Myocyte (in vitro differentiated cells): ENCODE data around the gene UBAP1. TPM values are rescaled to one million over a fixed set of nuclear protein-coding genes. Genes with fewer than 3 reads are reported as not detected.
"Not testable (repeated sequence)": the region's sequence is repeated elsewhere in the genome, so short reads cannot be mapped to it uniquely, and the experiment has no call there.

Experiments used
- DNase-seq: peaks from one replicate; pipeline ENCODE4 v3.0.0-alpha.2; 2012; ENCODE audit warnings: low read depth
- polyA plus RNA-seq: library from polyadenylated mRNA; unstranded; fragments of >200 nt; gene quantifications from one replicate; pipeline ENCODE4 v1.2.1, GENCODE V29; 2012; ENCODE audit warnings: missing spikeins
- total RNA-seq: library from RNA; depleted of rRNA; stranded (reverse); fragments of >200 nt; gene quantifications from 2 replicates; pipeline ENCODE4 v1.2.3, GENCODE V29; 2014

The UBAP1 gene
- 28.6 and 30.5 TPM in 2 replicates for total RNA-seq
- polyA plus RNA-seq, result 54.7 TPM

DNA sequence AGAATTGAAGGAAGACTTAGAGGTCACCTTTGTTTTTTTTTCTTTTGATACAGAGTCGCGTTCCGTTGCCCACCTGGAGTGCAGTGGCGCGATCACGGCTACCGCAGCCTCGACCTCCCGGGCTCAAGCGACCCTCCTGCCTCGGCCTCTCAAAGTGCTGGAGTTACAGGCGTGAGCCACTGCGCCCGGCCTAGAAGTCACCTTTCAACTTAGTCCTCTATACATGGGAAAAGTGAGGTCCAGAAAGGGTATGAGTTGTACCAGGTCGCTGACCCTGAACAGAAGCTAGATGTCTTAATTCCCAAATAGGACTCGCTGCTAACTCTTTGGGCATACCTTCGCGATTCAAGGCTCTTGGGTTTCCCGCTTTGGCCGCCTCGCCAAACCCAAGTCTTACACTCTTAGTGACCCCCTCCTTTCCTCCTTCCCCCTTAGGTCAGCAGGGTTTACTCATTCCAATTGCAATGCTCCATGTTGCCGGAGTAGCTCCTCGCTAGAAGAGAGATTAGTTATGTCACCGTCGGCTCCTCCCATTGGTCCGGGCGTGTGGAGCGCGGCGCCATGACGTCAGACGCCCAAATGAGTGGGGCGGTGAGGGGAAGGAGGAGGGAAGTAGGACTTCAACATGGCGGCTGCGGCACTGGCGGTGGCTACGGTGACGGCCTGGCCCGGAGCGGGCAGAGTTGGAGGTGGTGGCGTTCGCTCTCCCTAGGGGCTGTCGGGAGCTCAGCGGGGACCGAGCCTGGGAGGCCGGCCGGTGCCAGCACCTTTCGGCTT is at the start of gene UBAP1:
Gene UBAP1, plus strand, starts transcription at position 608 of the 777 bp plus-strand sequence. CDS start 41,872 bp downstream, outside the sequence.
- peak; percentile 98 for DNase-seq

DNA sequence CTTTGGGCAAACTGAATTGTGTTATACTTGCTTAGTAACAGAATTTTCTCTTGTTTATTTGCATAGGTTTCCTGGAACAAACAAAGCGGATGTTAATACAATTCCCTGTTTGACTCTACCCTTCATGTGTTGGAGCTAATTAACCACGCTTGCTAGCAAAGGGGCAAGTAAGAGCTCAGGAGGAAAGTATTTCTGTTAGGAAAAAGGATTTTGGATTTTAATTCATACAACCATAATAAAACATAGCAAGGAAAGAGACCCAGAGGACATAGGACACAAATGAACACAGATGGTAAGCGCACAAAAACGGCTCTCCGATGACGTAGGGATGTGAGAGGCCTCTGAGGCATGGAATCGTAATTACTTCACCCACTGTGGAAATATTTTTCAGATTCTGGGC is 47.3 kb upstream of the UBAP1 start:
- no peak for DNase-seq

DNA sequence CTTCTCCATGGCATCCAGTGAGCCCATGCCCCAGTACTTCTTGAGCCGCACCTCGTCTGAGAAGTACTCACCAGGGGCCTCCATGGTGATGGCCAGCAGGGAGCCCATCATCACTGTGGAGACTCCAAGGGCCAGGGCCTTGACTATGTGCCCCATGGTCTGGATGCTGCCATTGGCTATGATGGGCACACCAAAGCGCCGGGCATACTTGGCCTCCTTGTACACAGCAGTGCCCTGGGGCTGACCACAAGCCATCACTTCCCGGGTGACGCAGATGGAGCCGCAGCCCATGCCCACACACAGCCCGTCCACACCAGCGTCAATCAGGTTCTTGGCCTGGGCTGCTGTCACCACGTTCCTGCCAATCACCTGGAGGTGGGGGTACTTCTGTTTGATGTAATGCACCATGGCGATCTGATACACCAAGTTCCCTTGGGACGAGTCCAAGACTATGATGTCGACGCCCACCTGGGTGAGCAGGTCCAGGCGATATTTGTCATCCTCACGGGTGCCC is 45.4 kb upstream of the UBAP1 start:
- DNase-seq, result no peak

- DNase-seq, result no peak
Observed at GRCh38 chr9:34134521-34134920, 44.3 kb upstream of the UBAP1 start.

- DNase-seq, result not testable (repeated sequence)
Observed at GRCh38 chr9:34138644-34139043, 40.2 kb upstream of the UBAP1 start.

- DNase-seq, result peak; percentile 86
Observed at GRCh38 chr9:34139477-34140146, 39.2 kb upstream of the UBAP1 start.

DNA sequence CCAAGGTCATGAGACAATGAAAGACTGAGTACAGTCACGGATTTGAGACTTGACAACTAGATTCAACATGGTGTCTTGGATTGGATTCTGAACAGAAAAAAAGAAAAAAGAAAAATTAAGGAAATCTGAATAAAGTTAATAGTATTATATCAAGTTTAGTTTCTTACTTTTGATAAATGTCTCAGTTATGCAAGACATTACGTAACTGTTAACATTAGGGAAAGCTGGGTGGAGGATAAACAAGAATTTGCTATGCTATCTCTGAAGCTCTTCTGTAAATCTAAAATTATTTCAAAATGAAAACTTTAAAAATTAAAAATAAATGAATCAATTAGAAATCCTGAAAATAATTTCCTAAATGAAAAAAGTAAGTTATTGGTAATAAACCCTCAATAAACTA is 38.0 kb upstream of the UBAP1 start:
- DNase-seq, result no peak

DNA sequence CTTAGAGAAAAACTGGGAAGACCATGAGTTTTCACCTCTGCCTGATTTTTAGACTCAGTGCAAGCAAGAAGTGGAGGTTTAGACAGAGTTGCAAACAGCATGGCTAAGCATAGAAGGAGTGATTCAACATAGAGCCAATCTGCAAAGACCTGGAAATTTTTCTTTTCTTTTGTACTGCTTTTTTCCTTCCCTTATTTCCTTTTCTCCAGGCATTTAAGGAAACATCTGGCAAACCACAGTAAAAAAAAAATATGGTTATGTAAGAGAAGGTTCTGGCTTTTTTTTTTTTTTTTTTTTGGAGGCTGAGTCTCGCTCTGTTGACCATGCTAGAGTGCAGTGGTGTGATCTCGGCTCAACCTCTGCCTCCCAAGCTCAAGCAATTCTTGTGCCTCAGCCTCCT is 35.7 kb upstream of the UBAP1 start:
- DNase-seq, result no peak

GRCh38 chr9:34145165-34145564 is 33.7 kb upstream of the UBAP1 start:
- no peak for DNase-seq

- no peak for DNase-seq
Observed at GRCh38 chr9:34151398-34151797, 27.4 kb upstream of the UBAP1 start.

DNA sequence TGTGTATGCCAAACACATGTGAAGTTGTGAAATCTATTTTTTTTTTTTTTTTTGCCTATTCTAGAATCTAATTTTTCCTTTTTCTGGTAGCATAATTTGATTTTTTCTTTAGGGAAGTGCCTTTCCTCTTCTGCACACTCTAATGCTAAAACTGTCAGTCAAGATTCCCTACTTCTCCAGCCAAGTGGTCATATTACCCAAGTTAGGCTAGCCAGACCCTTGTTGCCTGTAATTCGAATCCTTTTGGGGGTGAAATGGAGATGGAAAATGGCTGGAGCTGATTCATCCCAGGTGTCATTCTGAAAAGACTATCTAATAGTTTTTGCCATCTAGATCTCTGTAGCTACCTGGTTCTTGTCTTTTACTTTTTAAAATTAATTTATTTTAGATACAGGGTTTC is 24.8 kb upstream of the UBAP1 start:
- no peak for DNase-seq

GRCh38 chr9:34157318-34157717 is 21.5 kb upstream of the UBAP1 start:
- DNase-seq, result no peak

DNA sequence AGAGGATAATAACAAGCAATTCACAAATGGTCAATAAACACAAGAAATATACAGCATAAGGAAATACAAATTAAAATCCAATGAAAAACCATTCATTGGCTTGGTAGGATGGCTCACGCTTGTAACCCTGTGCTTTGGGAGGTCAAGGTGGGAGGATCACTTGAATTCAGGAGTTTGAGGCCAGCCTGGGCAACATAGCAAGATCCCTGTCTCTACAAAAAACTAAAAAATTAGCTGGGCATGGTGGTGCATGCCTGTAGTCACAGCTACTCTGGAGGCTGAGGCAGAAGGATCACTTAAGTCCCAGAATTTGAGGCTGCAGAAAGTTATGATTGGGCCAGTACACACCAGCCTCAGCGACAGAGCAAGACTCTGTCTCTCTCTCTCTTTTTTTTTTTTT is 20.9 kb upstream of the UBAP1 start:
- no peak for DNase-seq

DNA sequence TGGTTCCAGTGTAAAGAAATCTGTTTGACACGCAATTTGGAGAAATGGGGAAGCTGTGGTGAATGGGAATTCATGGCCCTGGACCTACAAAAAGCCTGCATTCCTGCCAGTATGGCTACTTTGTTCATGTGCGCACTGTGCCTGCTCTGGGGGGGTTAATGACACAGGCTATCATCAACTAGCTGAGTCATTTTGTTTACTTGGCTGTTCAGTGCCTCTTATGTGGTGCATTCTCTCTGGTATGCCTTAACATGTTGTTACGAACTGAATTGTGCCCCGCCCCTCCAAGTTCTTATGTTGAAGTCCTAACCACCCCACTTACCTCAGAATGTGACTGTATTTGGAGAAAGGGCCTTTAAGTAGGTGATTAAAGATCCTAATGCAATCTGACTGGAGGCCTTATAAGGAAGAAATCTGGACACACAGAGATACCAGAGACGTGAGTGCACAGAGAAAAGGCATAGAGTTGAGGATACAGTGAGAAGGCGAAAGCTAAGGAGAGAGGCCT is 20.4 kb upstream of the UBAP1 start:
- no peak for DNase-seq

DNA sequence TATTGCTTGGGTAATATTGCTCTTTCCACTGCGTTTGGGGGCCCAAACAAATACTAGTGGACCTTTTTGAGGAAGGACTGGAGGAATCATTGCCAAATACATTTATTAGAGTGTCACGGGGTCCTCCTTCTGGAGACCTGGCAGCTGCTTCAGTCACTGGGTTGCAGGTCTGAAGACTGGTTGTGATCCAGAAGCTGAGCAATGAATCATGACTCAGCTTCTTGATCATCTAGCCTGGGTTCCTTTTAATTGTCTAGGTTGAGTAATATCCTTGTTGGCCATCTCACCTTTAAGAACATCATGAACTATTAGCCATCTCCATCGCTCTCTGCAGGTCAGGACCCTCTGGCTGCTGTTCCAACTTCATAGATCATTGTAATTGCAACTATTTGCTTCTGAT is 15.4 kb upstream of the UBAP1 start:
- no peak for DNase-seq

DNA sequence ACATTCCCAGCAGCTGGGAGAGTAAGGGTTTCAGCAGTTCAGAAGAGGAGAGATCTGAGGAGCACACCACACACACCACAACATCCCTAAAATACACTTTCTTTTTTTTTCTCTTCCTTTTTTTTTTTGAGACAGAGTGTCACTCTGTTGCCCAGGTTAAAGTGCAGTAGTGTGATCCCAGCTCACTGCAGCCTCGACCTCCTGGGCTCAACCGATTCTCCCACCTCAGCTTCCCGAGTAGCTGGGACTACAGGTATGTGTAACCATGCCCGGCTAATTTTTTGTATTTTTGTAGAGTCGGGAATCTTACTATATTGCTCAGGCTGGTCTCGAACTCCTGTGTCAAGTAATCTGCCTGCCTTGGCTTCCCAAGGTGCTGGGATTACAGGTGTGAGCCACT is 9.7 kb upstream of the UBAP1 start:
- no peak for DNase-seq

GRCh38 chr9:34170237-34170991 is 8.4 kb upstream of the UBAP1 start:
- no peak for DNase-seq

DNA sequence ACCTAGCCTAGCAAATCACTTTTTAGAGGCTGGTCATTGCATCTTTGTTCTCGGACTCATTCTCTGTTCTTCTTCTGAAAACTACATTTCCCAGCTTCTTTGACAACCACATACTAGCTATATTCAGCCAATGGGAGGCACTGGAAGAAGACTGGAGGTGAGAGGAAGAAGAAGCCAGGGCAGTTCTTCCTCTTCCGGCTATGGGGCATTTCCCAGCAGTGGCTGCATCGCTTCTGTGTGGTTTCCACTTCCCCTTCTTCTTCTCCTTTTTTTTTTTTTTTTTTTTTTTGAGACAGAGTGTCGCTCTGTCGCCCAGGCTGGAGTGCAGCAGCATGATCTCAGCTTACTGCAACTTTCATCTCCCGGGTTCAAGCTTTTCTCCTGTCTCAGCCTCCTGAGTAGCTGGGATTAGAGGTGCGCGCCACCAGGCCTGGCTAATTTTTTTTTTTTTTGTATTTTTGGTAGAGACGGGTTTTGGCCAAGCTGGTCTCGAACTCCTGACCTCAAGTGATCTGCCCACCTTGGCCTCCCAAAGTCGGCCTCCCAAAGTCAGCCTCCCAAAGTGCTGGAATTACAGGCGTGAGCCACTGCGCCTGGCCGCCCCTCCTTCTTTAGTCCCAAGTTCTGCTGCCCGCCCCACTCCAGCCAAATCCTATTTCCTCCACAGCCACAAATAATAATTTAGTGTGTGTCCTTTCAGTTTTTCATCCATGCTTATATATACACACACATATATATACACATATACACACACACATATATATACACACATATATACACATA is 6.9 kb upstream of the UBAP1 start:
- DNase-seq, result no peak

DNA sequence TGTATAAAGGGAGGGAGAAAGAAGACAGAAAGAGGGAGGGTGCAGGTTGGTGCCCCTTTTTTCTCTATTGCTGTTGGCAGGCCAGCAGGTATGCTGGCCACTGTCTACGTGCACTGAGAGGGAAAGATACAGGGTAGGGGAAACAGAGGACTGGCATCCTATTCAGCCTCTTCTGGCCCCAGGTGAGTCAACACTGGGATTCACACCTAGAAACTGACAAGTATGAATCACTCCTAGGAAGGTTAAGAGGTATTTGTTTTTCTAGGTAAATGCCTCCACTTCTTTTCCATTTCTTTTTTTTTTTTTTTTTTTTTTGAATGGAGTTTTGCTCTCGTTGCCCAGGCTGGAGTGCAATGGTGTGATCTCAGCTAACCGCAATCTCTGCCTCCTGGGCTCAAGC is 2.8 kb upstream of the UBAP1 start:
- no peak for DNase-seq

DNA sequence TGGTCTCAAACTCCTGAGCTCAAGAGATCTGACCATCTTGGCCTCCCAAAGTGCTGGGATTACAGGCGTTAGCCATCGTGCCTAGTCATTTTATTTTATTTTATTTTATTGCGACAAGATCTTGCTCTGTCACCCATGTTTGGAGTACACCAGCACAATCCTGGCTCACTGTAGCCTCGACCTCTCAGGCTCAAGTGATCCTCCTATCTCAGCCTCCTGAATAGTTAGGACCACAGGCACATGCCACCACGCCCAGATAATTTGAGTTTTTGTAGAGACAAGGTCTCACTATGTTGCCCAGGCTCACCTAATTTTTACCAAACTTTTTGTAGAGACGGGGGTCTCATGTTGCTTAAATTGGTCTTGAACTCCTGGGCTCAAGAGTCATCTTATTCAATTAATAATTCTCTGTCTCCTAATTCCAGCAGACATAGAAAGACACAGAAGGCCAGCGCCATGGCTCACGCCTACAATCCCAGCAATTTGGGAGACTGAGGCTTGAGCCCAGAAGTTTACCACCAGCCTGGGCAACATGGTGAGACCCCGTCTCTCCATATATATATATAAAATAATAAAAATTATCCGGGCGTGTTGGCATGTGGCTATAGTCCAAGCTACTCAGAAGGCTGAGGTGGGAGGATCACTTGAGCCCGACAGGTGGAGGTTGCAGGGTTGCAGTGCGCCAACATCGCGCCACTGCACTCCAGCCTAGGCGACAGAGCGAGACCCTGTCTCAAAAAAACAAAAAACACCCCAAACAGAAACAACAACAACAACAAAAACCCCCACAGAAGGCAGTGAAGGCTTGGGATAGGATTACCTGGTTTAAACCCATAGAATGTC is 1.0 kb upstream of the UBAP1 start:
- no peak for DNase-seq
